GM12891 (cell line): ENCODE results near the gene SELENOS.

Experiments used
- PAX5 ChIP-seq: IDR thresholded peaks from 2 replicates; pipeline ENCODE4 v1.6.1; 2011; ENCODE audit warnings: low read length, moderate library complexity, mild to moderate bottlenecking; ENCODE audit not compliant: insufficient read depth, severe bottlenecking
- POU2F2 ChIP-seq: IDR thresholded peaks from 2 replicates; pipeline ENCODE4 v1.6.1; 2011; ENCODE audit warnings: low read depth, mild to moderate bottlenecking, control low read depth, low read length, moderate library complexity

- TF ChIP-seq POU2F2 = no peak
- no peak for TF ChIP-seq PAX5
These were observed 44.6 kb downstream of the SELENOS start for GRCh38 chr15:101232677-101233076.
